HG02610 (cell line): Measurements from ENCODE around the gene SNN.

Experiments
- ATAC-seq: cut with Tn5 transposase; IDR thresholded peaks from one replicate; pipeline ENCODE4 v1.9.1; 2021; ENCODE audit warnings: mild to moderate bottlenecking, moderate library complexity; ENCODE audit not compliant: unreplicated experiment

The SNN gene

GRCh38 chr16:11667824-11668622 lies at the start of gene SNN:
TSS of gene SNN (plus strand) at chr16:11668455. CDS start at chr16:11676060, 7,605 bp downstream.
- peak; percentile 62 for ATAC-seq

- ATAC-seq: no peak
Measured at GRCh38 chr16:11619327-11619851, 48.9 kb upstream of the SNN start.

DNA sequence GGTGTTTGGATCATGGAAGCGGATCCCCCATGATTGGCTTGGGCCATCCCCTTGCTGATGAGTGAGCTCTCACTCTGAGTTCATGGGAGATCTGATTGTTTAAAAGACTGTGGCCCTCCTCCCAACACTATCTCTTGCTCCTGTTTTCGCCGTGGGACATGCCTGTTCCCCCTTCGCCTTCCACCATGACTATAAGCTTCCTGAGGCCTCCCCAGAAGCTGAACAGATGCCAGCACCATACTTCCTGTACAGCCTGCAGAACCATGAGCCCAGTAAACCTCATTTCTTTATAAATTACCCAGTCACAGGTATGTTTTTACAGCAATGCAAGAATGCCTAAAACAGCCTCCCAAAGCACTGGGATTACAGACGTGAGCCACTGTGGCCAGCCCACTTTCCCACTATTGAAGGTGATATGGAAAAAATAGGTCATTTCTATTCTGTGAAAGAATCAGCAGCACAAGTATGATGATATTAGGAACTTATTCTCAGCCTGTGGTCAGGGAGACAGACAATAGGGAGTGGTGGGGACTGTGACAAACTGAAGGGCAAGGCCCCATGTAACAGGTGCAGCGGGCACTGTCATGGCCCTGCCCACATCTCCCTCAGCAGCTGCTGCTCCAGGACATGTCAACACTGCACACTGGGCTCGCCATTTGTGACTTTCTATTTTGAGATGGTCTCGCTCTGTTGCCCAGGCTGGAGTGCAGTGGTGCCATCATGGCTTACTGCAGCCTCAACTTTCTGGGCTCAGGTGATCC lies 47.8 kb upstream of the SNN start:
- no peak for ATAC-seq

DNA sequence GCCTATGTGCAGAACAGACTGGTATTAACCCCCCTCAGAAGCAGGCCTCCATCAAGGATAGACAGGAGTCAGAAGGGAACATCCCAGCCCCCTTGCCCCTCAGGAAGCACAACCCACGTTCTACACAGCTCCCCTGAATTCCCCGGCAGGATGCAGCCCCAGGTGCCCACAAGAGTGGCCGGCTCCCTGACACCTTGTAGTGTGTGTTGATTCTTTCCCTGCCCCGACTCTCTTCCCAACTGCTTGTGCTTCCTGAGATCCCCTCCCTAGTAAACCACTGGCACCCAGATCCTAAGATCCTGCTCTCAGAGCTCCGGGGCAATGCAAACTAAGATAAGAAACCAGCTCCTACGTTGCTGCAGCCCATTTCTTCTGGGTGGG lies 46.7 kb upstream of the SNN start:
- no peak for ATAC-seq

DNA sequence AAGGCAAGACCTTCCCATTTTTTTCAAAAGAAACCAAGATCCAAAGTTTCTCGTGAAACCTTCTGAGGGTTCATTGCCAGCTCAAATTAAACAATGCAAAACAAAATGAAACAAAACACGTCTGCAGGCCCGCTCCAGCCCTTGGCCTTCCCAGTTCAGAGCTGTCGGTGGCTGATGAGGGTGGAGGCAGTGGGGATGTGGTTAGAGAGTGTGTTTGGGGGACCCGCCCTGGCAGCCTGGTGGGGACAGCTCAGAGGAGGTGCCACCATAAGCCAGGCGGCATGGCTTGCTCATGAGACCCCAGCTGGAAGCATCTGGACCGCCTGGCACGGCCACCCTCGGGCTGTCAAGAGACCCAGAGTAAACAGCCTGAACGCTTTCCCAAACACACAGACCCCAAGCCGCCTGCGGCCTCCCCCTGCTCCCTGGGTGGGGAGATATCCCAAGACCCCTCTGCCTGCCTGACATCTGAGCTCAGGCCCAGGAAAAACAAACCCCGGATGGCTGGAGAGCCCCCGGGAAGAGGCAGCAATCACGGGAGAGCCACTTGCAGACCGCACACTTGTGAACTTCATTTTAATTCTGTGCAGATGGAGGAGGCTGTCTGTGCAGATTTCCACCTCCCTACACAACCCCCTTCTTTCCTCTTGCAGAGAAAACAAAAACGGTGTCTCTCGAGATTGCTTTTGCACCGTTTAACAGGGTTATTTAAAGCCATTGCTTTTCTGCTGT lies 46.2 kb upstream of the SNN start:
- ATAC-seq: no peak

DNA sequence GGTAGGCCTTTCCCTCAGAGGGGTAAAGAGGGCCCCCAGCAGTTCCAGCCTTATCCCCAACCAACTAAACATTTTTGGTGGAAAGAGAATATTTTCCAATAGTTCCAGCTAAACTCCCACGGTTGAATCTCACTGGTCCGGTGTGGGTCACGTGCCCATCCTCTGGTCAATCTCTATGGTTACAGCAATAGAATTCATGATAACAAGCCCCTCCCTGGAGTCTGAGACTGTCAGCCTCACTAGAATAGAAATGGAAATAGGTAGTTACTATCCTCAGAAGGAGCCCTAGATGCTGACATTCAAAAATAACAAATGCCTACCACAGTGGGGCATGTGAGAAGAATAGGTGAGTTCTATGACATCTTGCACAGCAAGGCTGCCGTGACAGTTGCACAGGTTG lies 44.0 kb upstream of the SNN start:
- ATAC-seq: no peak

DNA sequence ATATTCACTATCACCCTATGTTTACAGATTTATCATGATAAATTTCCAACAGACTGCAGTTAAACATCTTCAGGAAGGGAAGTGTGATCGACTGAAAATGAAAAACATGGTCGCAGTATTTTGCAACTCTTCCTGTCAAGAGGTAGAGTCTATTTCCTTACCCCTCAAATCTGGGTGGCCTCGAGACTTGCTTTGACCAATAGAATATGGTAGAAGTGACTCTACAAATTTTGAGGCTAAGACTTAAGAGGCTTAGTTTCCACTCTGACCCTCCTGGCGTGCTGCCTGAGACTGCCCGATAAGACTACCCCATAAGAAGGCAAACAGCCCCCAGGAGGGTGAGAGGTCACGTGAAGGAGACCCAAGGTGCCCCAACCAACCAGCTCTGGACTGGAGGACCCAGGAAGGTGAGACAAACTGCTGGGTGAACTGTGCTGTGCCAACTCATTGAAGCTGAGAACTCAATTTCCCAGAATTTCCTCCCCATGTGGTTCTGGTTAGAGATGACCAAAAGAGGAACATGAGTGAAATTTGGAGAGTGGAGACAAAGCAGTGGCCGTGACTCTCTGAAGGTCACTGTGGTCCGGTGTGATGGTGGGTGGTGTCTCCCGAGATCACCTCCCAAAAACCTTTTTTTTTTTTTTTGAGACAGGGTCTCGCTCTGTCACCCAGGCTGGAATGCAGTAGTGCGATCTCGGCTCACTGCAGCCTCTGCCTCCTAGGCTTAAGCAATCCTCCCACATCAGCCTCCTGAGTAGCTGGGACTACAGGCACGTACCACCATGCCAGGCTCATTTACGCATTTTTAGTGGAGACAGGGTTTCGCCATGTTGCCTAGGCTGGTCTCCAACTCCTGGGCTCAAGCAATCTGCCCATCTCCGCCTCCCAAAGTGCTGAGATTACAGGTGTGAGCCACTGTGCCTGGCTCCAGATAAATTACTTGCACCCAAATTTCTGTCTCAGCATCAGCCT lies 43.3 kb upstream of the SNN start:
- no peak for ATAC-seq

GRCh38 chr16:11625769-11626168 lies 42.5 kb upstream of the SNN start:
- ATAC-seq: no peak

DNA sequence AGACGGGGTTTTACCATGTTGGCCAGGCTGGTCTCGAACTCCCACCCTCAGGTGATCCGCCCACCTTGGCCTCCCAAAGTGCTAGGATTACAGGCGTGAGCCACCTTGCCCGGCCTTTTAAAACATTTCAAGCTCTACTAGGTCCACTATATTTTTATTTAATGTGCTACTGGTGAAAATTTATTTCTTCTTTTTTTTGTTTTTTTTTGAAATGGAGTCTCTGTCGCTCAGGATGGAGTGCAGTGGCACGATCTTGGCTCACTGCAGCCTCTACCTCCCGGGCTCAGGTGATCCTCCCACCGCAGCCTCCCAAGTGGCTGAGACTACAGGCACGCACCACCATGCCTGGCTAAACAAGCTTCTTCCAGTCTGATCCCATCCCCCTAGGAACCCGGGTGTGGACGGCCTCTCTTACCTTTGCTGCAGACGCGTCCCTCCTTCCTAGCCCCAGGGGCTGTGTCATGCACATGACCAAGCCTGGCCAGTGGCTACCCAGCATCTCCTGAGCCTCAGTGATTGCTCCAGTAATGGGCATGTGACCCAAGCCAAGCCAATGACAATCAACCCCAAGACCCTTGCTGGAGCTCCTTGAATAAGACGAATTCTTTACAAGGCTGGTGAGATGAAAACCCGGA lies 41.5 kb upstream of the SNN start:
- ATAC-seq: no peak

DNA sequence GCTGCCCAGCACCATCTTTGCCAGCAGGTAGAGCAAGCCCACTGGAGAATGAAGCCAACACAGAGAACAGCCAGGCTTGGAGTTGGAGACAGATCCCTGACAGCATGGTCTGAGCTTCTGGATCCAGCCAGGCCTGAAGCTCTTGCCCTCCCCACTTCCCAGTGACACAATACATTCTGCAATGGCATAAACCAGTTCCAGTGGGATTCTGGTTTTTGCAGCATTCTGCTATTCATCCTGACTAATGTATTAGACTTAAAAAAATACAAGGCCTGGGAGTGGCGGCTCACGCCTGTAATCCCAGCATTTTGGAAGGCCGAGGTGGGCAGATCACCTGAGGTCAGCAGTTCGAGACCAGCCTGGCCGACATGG lies 41.0 kb upstream of the SNN start:
- no peak for ATAC-seq

DNA sequence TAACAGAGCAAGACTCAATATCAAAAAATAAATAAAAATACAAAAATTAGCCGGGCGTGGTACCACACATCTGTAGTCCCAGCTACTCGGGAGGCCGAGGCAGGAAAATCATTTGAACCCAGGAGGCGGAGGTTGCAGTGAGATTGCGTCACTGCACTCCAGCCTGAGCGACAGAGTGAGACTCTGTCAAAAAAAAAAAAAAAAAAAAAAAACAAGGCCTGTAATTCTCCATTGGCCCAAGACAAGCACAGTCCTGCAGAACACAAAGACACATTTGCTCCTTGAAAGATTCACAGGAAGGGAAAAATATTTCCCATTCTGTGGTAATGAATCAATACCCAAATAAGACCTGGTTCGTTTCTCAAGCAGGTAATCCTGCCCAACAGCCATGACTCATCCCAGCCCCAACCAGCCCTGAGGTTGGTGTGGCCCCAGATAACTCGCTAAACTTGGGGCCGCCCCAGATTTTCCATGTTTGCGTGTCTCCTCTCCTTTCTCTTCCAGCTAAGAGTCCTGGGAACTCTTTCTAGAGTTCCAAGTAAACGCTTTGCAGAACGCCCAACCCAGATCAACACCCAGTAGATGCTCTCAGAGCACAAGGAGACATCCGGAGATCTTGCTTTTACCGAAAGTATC lies 40.3 kb upstream of the SNN start:
- no peak for ATAC-seq

GRCh38 chr16:11629071-11630030 lies 38.9 kb upstream of the SNN start:
- ATAC-seq: no peak

DNA sequence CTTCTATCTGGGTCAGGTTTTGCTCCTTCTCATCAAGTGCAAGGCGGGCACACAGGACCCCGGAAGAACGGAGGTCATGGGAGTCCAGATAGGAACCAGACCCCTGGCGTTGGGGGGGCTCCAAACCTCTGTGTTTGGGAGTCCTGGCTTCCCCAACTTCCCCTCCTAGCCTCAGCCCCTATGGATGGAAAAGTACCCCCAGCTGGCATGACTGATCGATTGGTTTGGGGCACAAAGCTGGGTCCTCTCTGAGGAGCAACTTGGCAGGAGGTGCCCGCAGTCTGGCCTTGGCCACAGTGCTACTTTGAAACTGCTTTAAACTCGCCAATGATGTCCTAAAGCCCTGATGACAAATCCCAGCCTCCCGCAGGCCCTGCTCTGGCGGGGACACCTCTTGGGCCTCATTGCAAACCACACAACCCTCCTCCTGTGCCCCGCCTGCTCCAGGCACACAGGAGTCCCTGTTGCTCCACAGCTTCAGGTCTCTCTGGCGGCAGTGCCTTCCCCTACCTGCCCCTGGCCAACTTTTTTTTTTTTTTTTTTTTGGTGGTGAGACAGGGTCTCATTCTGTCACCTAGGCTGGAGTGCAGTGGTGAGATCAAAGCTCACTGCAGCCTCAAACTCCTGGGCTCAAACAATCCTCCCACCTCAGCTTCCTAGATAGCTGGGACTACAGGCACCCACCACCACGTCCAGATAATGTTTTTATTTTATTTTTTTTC lies 38.0 kb upstream of the SNN start:
- ATAC-seq: no peak

GRCh38 chr16:11630768-11631056 lies 37.5 kb upstream of the SNN start:
- no peak for ATAC-seq

GRCh38 chr16:11631214-11631613 lies 37.0 kb upstream of the SNN start:
- no peak for ATAC-seq

DNA sequence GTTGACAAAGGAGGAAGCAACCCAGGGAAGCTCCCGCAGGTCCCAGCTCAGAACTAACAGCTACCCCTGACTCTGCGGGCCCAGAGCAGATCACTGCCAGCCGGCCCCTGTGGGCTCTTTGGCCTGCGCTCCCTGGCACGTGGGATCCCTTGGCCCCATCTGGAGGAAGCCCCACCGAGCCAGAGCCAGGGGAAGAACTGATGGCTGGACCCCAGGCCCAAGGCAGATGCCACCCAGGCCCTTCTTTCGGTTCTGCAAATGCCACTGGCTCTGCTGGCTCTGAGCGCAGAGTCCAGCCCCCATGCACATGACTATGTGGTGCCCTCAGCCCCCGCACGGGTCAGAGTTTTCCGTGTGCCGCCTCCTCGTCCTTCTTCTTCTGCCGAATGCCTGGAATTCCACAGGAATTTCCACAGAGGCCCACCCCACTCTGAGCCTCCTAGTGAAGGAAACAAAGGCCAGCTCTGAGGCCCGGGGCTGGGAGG lies 35.8 kb upstream of the SNN start:
- no peak for ATAC-seq

DNA sequence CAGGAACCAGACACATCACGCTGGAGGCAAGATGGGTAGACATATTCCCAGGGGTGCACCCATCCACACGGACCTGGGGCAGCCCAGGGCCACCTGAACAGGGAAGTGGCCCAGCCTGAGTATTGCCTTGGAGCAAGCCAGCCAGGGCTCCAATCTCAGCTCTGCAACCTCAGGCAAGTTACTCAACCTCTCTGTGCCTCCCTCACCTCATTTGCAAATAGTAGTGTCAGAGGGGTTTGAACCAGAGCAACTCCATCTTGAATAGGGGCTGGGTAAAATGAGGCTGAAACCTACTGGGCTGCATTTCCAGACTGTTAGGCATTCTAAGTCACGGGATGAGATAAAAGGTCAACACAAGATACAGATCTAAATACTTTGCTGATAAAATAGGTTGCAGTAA lies 35.1 kb upstream of the SNN start:
- no peak for ATAC-seq

- ATAC-seq: no peak
Measured at GRCh38 chr16:11634312-11634711, 33.9 kb upstream of the SNN start.
